GM18520 (cell line): ENCODE data around the gene CACNA2D1.

Source experiments
- ATAC-seq: cut with Tn5 transposase; IDR thresholded peaks from one replicate; pipeline ENCODE4 v1.9.1; 2021; ENCODE audit not compliant: unreplicated experiment

CACNA2D1 gene

DNA sequence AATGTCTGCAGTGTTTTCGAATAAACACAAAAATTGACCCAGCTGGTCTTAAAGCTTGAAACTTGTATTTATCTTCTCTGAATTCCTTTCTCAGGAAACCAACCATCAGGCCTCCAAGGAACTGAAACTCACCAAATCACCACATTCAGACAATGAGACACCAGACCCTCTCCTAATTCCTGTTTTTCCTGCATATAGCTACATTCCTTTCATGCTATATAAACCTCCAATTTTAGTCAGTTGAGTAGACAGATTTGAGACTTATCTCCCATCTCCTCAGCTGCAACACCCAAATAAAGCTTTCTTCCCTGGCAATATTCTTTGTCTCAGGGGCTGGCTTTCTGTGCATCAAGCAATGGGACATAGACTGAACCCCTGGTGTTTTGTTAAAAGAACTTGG, 317.0 kb downstream of the CACNA2D1 start:
- no peak for ATAC-seq

DNA sequence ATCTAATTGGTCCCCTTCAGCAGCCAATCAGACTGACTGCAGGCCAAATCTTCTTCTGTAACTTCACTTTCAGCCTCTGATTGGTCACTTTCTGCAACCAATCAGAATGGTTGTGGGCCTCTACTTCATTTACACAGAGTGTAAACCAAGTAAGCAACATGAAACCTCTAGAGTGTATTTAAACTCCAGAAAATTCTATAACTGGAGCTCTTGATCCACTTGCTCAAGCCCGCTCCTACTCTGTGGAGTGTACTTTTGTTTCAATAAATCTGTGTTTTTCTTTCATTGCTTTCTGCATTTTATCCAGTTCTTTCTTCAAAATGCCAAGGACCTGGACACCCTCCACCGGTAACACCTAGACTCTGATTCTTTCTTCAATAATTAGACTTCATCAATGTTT, 319.1 kb downstream of the CACNA2D1 start:
- ATAC-seq: no peak

DNA sequence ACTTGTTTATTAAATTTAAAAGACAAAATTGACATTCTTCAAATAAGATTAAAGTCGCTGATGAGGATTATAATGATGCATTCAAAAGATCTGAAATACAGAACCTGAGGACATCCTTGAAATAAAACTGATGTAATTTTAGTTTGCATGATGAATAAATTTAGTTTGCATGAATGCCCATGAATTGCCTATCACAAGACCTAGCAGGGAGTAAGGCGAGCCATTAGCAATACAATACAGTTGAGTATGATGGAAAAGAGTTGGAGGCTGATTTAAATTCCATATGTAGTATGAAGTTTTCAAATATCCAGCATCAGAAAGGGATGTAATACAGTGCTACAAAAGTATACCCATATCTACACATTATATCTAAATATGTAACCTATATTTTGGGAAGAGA, 321.3 kb downstream of the CACNA2D1 start:
- ATAC-seq: no peak

DNA sequence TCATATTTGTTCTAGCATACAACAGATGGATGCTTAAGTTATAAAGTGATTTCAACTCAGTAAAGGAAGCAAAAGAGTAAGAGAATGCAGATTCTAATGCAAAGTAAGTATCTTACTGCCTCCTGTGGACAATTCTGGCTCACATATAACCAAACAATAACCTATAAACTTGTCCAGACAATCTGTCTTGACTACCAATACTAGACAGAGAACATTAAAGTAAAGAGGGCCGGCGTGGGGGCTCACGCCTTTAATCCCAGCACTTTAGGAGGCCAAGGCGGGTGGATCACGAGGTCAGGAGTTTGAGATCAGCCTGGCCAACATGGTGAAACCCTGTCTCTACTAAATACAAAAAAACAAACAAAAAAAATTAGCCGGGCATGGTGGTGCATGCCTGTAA, 329.3 kb downstream of the CACNA2D1 start:
- ATAC-seq: no peak

DNA sequence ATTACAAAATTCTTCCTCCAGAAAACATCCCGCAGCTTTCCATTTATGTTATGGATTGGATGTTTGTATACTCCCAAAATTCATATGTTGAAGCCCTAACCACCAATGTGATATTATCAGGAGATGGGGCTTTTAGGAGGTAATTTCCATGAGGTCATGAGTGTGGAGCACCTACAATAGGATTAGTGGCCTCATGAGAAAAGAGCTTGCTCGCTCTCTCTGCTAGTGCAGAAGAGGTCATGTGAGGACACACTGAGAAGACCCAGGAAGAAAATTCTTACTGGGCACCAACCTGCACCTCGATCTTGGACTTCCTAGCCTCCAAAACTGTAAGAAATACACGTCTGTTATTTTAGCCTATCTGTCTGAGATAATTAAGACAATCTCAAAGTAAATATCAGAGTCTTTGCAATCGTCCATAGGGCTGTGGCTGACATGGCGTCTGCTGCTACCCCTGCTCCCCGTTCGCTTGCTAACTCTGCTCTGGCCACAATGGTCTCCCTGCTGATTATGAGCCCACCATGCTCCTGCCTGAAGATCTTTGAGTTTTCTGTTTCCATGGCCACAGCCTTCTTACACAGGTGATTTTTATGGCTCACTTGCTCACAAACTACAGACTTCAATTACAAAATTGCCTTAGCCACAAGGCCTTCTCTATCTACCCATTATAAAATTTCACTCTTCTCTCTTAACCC, 333.3 kb downstream of the CACNA2D1 start:
- no peak for ATAC-seq

DNA sequence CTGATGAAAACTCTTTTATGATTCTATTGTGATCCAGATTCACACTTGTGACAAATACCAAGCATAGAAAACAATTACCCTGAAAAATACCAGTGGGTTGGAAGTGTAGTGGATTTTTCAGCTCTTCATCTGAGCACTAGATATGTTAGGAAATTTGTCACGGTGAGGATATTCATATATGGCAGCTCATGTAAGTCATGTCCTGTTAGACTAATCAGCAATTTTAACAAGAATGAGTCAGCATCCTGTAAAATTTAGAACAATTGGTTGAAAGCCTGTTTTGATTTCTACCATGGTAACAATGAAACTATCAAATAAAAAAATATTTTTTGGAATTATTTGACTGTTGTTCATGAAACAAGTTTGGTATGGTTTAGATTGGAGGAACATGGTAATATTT, 334.3 kb downstream of the CACNA2D1 start:
- ATAC-seq: no peak

DNA sequence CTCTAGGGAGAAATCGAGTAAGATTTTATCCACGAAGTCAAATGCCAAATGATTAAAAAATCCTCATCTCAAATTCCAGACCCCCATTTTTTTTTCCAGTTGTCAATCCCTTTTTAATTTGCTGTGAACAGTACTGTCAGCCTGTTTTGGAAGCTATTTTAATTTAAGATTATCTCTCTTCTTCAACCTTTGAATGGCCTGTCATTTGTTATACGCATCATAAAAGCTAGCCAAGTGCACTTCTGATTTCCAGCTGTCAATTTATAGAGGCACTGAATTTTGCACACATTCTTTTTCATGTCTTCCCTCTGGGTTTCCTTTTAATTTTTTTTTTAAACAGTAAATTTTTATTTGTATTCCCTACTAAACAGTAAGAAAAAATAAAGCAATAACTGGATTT, 337.4 kb downstream of the CACNA2D1 start:
- no peak for ATAC-seq

DNA sequence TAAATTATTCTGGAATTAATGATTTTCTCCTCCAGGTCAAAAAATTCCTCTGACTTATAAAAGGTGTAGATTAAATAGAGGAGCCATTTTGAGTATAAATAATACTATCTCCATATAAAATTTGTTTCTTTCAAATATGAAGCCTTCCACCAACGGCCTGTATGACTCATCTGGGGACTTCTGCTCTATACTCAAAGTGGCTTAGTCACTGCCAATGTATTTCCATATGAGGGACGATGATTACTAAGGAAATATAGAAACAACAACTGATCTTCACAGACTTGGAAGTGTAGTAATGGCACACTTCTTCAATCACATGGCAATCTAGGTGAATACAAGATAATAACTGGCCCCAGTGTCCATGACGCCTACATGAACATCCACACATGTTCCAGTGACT, 338.1 kb downstream of the CACNA2D1 start:
- peak; percentile 50 for ATAC-seq

DNA sequence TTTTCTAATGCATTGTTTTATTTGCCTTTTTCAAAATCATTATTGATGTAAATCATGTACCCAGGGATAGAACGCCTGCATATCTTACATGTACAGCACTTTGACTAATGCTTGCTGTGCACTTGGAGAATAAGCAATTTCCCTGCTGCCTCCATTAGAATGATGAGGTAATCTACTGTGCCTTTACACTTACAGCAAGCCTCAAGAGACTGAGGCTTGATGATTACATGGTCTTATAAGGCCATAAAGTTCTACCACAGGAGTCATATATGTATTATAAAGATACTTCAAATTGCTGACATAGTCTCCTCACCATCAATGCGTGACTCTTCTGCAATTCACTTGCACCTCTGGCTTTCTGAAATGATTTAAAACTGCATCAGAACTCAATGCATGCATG, 345.2 kb downstream of the CACNA2D1 start:
- no peak for ATAC-seq

DNA sequence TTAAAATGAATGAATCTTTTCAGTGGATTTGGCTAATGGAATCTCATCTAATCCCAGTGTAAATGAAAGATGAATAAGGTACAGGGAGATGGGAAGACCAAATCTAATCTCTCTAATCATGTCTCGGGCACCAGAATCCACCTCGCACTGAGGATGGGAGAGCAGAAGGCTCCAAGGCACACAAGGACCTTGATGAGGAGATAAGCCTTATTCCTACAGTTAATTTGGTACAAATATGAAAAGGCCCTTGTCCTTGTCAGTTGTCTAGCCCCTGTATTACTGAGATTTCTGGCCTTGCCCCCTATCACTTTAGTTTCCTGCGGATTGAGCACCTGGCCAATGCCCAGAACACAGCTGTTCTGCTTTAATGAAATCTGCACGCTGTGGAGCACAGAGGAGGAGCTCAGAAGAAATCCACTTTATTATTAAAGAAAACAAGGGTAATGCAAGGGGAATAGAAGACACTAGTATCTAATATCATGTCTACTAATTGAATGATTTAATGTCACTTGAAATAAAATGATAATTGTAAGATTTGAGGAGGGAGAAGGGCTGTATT, 352.4 kb downstream of the CACNA2D1 start:
- no peak for ATAC-seq

DNA sequence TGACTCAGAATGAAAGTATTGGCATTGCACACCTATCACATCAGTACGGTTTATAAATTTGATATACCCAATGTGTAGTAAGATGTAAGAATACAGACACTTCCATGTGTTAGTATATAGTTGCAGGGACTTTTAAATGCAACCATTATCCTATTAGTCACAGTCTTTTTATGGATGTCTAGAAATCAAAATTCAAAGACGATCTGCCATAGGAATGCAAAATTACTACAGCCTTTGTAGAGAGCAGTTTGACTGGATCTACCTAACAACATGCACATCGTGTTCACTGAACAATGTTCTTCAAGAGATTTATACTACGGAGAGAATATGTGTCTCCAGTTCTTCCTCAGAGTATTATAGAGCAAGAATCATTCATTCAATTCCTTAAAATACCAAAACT, 356.5 kb downstream of the CACNA2D1 start:
- ATAC-seq: no peak

DNA sequence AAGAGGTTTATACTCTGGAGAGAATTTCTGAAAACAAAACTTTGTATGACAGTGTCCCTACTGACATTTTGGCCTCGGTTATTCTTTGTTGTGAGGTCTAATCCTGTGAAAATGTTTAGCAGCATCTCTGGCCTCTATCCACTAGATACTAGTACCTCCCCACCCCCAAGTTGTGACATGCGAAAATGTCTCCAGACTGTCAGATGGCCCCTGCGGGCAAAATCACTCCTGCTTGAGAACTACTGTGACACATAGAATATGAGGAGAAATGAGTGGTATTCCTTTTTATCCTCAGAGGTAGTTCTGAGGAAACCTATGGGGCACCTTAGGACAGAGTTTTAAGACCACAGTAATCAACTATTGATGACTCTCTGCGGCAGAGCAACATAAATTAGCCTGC, 358.5 kb downstream of the CACNA2D1 start:
- no peak for ATAC-seq

DNA sequence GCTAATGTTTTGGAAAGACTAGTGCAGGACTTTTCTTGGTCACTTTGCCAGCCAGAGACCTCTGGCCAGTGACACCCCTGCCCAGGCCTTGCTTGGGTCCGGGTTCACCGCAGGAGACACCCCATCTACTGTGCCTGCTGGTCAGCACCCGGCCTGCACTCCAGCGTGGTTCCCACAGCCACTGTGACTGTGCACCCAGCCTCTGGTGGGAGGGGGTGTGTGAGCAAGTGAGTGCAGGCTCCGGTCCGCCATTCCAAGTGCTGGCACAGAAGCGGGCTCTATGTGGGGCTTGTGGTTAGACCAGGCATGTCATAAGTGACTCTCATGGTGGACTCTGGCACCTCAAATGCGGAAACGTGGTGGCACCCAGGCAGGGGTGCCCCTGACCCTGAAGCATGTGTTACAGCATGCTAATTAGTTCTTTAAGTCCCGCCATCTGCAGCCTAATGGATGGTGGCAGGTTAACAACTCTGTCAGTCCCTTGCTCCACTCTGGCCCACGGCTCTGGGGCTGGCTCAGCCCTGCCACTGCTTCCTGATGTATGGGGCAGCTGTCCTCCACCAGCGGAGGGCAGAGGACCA, 361.8 kb downstream of the CACNA2D1 start:
- no peak for ATAC-seq

DNA sequence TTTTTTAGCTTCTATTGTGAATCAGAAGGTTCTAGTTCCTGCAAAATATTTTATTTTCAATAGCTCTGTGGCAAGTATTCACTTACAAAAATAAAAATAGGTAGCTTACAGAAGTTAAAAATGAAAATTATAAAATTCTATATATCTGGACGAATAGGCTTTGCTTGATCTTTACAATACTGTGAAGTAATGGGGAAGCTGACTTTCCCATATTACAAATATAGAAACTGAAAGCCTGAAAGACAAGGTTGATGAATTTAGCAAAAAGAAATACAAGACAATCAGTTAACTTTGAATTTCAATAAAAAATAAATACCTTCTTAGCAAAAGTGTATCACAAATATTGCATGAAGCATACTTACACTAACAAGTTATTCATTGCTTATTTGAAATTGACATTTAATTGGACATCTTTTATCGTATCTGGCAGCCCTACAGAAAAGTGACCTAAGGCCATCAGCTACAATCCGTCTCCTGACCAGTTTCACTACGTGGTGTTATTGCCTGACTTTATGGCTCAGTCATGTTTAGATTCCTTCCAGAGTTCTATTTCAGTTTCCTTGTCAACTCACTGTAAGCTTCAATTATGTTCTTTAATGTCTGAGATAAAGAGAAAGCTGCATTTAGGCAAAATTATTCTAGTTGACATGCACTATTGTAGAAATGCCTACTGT, 363.2 kb downstream of the CACNA2D1 start:
- peak; percentile 31 for ATAC-seq

DNA sequence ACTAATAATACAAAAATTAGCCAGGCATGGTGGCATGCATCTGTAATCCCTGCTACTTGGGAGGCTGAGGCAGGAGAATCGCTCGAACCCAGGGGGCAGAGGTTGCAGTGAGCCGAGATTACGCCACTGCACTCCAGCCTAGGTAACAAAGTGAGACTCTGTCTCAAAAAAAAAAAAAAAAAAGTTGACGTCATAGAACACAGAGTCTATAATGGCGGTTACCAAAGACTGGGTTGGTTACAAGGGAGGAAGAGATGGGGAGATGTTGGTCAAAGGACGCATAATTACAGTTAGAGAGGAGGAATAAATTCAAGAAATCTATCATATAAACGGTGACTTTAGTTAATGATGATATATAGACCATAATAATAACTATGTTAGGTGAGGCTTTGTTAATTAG, 364.1 kb downstream of the CACNA2D1 start:
- no peak for ATAC-seq

DNA sequence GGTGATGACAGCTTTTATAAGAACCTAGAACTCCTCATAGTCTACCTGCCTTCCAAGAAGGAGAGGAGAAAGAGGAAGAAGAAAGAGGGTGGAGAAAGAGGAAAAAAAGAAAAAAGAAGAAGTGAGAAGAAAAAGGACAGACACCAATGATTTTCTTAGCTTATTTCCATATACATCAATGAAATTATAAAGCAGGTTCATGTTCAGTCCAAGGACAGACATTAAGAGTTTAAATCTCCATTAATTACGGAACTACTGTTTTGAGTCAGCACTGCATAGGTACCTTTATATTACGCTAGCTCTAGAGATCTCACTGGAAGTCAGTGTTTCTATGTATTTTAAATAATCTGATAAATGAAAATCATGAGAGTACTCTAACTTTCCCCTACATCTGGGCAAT, 364.8 kb downstream of the CACNA2D1 start:
- no peak for ATAC-seq

DNA sequence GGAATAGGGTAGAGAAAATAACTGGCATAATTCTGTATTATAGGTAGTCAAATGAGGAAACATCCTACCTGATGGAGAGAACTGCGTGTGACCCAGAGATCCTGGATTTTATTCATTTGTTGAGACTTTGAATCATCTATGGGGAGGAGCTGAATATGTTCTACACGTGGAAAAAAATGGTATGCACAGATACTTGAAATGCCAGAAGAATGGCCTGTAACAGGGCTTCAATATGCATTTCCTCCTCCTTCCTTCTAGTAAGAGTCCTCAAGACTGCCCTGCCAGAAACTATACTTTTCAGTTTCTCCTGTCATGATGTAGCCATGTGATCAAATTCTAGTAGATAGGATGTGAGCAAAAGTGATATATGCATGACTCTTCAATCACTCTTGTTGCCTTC, 372.1 kb downstream of the CACNA2D1 start:
- ATAC-seq: no peak

DNA sequence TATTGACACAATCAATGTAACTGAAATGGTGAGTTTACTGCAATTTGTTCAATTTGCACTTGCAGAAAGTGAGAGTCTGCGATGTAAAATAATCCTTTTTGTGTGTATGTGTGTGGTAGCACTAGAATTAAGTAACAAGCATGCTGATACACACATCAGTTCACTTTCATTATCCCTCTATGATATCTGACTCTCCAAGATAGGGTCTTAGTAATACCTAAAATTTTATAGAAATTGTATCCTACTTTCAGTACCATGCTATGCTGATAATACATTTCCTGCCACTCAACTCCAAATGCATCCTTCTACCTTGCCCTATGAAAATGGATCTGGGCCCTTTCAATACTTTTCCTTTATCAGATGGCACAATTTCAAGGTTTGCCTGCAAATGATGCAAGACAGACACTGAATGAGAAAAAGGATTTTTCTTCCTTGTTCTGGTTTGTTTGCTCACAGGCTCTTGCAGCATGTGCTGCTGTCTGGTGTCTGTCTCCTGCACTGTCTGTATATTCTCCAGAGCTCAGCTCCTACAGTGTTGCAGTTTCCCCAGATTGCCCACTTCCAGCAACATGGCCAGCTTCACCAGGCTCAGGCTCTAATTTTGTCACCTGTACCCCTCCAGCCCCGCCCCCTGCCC, 375.8 kb downstream of the CACNA2D1 start:
- ATAC-seq: no peak

DNA sequence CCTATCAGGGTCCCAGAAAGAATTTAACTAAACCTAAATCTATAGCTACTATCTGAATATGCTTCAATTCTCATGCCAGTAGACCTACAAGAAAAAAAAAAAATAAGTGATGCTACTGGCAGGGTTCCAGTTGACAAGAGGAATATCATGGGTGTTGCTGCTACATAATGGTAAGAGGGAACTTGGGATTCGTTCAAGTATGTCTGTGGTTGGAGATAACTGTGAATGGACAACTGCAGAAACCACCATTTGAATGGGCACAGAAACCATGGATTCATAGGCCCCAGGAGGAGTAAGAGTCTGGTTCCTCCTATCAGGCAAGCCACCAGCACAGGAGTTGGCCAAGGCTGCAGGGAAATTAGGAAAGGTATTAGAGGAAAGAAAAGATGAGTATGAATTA, 386.1 kb downstream of the CACNA2D1 start:
- no peak for ATAC-seq

DNA sequence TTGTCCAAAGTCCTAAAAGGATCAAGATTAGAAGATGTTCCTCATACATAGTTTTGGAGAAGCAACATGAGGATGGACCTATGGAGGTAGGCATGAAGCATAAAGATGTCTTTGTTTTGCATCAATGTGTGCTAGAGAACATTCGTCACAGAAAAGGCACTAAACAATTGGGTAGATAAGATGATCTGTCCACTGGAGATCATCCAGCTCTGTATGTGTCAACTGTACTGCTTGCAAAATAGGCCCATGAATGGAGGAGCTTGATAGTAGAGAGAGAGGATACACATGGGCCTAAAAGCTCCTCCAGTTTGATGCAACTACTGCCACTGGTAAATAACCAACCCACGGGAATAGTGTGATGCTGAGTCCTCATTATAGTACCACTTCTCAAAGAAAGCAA, 387.3 kb downstream of the CACNA2D1 start:
- ATAC-seq: no peak

DNA sequence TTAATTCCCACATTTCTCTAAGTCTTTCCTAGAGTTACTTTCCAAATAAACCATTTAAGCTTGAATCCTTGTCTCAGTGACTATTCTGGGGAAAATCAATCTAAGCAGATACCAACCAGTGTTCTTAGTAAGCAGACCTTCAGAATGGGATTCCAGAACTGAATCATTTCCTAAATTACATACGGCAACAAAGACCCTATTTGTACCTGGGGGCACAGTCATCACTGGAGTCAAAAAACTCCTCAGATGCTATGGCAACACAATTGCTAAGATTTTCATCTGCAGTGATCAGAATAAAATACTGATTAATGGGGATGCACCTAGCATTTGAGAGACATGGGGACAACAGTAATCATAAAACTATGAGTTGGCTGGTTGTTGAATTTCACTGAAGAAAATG, 389.0 kb downstream of the CACNA2D1 start:
- no peak for ATAC-seq
